ENCODE data around the gene FGG. TPM values are rescaled to one million over a fixed set of nuclear protein-coding genes. Genes with fewer than 3 reads are reported as not detected.

FGG gene
- total and polyA plus RNA-seq, 2 of the 13 experiments (the other 11 are each of a cell fraction or from before 2014, with no cell fraction given) = 1,037 to 2,423 TPM

DNA sequence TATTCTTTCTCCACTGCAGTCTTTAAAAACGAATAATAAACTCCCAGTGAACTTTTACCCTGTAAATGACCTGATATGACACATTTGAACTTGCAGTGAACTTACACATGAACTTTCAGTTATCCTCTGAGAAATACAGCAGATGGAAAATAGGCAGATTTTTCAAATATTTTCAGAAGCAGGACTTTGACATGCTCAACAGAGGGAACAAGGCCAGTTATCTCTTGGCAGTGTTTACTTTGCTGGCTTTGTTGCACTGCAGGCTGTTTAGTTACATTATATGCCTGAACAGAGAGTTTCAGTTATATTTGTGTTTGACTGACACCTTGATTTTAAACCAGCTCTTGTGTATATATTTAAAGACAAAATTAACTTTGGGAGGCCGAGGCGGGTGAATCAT is 47.6 kb upstream of the FGG start (continued):
- TF ChIP-seq, protein P1, sequence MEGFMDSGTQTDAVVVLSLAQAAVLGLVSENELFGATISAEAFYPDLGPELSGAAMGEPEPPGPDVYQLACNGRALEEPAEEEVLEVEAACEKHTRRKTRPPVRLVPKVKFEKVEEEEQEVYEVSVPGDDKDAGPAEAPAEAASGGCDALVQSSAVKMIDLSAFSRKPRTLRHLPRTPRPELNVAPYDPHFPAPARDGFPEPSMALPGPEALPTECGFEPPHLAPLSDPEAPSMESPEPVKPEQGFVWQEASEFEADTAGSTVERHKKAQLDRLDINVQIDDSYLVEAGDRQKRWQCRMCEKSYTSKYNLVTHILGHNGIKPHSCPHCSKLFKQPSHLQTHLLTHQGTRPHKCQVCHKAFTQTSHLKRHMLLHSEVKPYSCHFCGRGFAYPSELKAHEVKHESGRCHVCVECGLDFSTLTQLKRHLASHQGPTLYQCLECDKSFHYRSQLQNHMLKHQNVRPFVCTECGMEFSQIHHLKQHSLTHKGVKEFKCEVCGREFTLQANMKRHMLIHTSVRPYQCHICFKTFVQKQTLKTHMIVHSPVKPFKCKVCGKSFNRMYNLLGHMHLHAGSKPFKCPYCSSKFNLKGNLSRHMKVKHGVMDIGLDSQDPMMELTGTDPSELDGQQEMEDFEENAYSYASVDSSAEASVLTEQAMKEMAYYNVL (CRISPR knock-in tag; IDR thresholded peaks at IDR 0.05; ENCODE audit: borderline replicate concordance) = peak; percentile 20; the same call in 1 of the 2 replicates
- TF ChIP-seq PAX8 (CRISPR knock-in tag; IDR thresholded peaks at IDR 0.05; ENCODE audit: borderline replicate concordance) (no peak), KDM5A (IDR thresholded peaks at IDR 0.05; ENCODE audit: borderline replicate concordance, low read length) (no peak), ESRRA (CRISPR knock-in tag; IDR thresholded peaks at IDR 0.05; ENCODE audit: low read depth) (no peak), ZNF790 (CRISPR knock-in tag; IDR thresholded peaks at IDR 0.05; ENCODE audit: borderline replicate concordance) (no peak), ZNF138 (CRISPR knock-in tag; IDR thresholded peaks at IDR 0.05; ENCODE audit: low read depth) (no peak), ZMYM3 (CRISPR knock-in tag; IDR thresholded peaks at IDR 0.05) (0 out of 2 replicates have a peak, but pooled peaks have one; percentile 21), RXRA (CRISPR knock-in tag; IDR thresholded peaks at IDR 0.05) (peak; percentile 96; the same call in 1 of the 2 replicates), REST (IDR thresholded peaks at IDR 0.05; ENCODE audit: borderline replicate concordance in 1 of 2, low read depth in 1 of 2, low read length in 2 of 2) (peak in 1 of 2 experiments; percentile 78; a peak in 2 of 4 replicates), PTBP1 (IDR thresholded peaks at IDR 0.05; ENCODE audit: low read depth, low read length, poor library complexity, severe bottlenecking) (no peak), JUN (CRISPR knock-in tag; IDR thresholded peaks at IDR 0.05) (no peak), TCF7L2 (IDR thresholded peaks at IDR 0.05; ENCODE audit: low read depth, low read length) (no peak), ATF7 (IDR thresholded peaks at IDR 0.05) (no peak), ATF7 (CRISPR knock-in tag; IDR thresholded peaks at IDR 0.05) (no peak), ZBTB21 (CRISPR knock-in tag; IDR thresholded peaks at IDR 0.05) (no peak), ZNF382 (CRISPR knock-in tag; IDR thresholded peaks at IDR 0.05; ENCODE audit: borderline replicate concordance) (no peak), NCOA2 (CRISPR knock-in tag; IDR thresholded peaks at IDR 0.05) (peak; percentile 93)
- TF ChIP-seq, protein P2, sequence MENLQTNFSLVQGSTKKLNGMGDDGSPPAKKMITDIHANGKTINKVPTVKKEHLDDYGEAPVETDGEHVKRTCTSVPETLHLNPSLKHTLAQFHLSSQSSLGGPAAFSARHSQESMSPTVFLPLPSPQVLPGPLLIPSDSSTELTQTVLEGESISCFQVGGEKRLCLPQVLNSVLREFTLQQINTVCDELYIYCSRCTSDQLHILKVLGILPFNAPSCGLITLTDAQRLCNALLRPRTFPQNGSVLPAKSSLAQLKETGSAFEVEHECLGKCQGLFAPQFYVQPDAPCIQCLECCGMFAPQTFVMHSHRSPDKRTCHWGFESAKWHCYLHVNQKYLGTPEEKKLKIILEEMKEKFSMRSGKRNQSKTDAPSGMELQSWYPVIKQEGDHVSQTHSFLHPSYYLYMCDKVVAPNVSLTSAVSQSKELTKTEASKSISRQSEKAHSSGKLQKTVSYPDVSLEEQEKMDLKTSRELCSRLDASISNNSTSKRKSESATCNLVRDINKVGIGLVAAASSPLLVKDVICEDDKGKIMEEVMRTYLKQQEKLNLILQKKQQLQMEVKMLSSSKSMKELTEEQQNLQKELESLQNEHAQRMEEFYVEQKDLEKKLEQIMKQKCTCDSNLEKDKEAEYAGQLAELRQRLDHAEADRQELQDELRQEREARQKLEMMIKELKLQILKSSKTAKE (CRISPR knock-in tag; IDR thresholded peaks at IDR 0.05; ENCODE audit: borderline replicate concordance) = peak; percentile 86
- TF ChIP-seq, protein P3, sequence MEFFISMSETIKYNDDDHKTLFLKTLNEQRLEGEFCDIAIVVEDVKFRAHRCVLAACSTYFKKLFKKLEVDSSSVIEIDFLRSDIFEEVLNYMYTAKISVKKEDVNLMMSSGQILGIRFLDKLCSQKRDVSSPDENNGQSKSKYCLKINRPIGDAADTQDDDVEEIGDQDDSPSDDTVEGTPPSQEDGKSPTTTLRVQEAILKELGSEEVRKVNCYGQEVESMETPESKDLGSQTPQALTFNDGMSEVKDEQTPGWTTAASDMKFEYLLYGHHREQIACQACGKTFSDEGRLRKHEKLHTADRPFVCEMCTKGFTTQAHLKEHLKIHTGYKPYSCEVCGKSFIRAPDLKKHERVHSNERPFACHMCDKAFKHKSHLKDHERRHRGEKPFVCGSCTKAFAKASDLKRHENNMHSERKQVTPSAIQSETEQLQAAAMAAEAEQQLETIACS (CRISPR knock-in tag; IDR thresholded peaks at IDR 0.05) = no peak
- TF ChIP-seq, protein P4, sequence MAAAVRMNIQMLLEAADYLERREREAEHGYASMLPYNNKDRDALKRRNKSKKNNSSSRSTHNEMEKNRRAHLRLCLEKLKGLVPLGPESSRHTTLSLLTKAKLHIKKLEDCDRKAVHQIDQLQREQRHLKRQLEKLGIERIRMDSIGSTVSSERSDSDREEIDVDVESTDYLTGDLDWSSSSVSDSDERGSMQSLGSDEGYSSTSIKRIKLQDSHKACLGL (CRISPR knock-in tag; IDR thresholded peaks at IDR 0.05) = no peak

Data from HepG2 (cell line).